Fibroblast of villous mesenchyme (primary cell): ENCODE results near the gene HMG20A. TPM values are rescaled to one million over a fixed set of nuclear protein-coding genes. Genes with fewer than 3 reads are reported as not detected.

ENCODE experiments used
- DNase-seq: peaks from one replicate; pipeline ENCODE4 v3.0.0-alpha.2; 2010; ENCODE audit warnings: low read depth
- H3K4me3 ChIP-seq: 2 replicates; pipeline ENCODE4 v1.5.1; 2011; ENCODE audit warnings: low read depth, mild to moderate bottlenecking, low read length
- total RNA-seq: library from RNA; depleted of rRNA; stranded (reverse); fragments of >200 nt; gene quantifications from 2 replicates; pipeline ENCODE4 v1.2.3, GENCODE V29; 2012
- TF ChIP-seq, protein P1 (sequence below): IDR thresholded peaks from 2 replicates; pipeline ENCODE4 v1.5.1; 2012; ENCODE audit warnings: low read depth, mild to moderate bottlenecking, low read length; ENCODE audit not compliant: insufficient read depth

The HMG20A gene
- total RNA-seq, 1 donor: 36.7 TPM

DNA sequence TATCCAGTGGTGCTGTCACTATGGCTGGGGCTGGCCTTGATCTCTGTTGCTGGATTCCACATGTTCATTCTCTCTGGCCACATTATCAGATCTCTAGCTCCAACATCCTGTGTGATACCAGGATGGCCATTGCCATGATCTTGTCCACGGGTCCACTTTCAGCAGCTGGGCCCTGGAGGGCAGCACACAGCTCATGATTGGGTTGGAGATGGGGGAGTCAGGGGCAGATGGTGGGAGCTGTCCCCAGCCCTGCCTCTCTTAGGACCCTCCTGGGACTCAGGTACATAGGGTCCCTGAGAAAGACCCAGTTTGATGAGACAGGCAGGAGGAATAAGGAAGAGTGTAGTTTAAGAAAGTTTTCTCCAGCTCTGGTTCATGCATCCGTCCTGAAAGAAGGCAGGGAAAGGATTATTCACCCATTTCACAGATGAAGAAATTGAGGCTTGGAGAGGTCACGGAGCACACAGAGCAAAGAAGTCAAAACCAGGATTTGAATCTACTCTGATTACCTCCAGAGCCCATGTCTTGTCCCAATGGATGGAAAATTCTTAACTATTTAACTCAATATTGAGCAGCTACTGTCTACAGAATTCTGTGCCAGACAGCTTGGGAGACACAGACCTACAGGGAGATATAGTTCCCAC lies 111.5 kb downstream of the HMG20A start:
- no peak for DNase-seq
- no peak overlapping the region for H3K4me3 ChIP-seq
- TF ChIP-seq, protein P1, sequence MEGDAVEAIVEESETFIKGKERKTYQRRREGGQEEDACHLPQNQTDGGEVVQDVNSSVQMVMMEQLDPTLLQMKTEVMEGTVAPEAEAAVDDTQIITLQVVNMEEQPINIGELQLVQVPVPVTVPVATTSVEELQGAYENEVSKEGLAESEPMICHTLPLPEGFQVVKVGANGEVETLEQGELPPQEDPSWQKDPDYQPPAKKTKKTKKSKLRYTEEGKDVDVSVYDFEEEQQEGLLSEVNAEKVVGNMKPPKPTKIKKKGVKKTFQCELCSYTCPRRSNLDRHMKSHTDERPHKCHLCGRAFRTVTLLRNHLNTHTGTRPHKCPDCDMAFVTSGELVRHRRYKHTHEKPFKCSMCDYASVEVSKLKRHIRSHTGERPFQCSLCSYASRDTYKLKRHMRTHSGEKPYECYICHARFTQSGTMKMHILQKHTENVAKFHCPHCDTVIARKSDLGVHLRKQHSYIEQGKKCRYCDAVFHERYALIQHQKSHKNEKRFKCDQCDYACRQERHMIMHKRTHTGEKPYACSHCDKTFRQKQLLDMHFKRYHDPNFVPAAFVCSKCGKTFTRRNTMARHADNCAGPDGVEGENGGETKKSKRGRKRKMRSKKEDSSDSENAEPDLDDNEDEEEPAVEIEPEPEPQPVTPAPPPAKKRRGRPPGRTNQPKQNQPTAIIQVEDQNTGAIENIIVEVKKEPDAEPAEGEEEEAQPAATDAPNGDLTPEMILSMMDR: no peak

DNA sequence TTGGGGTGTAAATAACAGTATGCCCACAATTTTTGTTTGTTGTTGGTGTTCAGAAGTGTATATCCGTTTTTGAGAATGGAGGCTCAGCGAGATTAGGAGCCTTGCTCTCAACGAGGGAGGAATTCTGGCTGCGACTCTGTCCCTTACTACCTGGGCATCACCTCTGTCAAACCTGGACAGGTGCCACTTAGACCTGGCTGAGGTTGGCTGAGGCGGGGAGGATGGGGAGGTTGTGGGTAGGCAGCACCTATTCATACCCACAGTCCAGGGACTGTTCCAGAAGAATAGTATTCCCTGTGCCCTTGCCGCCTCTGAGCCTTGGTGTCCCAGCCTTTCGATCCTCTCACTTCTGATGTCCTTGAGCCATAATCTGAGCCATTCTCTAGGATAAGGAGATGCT lies 112.2 kb downstream of the HMG20A start:
- no peak overlapping the region for H3K4me3 ChIP-seq
- TF ChIP-seq, protein P1: no peak
- DNase-seq: no peak

DNA sequence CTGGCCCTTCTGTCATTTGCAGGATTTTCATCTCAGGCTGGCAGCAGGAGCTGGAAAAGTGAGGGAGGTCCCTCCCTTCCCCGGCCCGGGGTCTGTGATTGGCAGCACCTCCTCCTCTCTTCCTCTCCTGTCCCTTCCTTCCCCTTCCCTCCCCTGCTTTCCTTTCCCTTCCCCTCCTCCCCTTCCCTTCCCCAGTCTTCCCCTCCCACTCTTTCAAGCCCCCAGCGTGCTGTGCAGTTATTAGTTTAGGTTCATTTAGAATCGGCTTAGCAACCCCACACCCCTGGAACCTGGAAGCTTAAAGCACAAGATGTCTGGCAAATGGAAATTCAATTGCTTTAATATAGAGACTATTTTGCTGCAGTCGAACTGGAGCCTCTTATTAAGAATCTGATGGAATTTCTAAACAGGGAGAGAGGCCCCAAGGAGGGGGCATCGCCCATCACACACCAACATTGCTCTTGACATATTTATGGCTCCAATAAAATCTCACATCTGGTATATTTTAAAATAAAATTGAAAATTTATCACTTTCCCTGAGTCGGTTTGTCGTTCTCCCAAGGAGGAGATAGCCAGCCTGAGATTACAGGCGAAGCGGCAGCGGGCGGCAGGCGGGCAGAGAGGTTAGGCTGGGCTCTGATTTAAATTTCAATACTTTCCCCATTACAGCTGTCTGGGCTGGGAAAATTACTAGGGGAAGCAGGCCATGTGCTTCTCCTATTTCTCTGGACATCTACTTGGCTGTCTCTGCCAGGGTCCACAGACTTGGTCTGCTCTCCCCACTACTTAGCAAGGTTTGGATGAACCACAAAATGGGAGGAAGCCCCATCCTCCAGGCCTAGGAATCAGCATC lies 113.1 kb downstream of the HMG20A start:
- no peak overlapping the region for H3K4me3 ChIP-seq
- DNase-seq: peak; percentile 23
- TF ChIP-seq, protein P1: no peak

Other genes starting within 250 kb of the HMG20A start
- gene PEAK1, start 784 bp upstream of the HMG20A start, total RNA-seq: 68.0 and 77.3 TPM in 2 replicates
- not detected in 2 replicates for gene LINGO1, start 212.0 kb downstream of the HMG20A start, total RNA-seq